ENCODE measurements around the gene PCDHA8.
"Not testable (repeated sequence)": the region's sequence is repeated elsewhere in the genome, so short reads cannot be mapped to it uniquely, and the experiment has no call there.

The PCDHA8 gene

GRCh38 chr5:140806834-140807775, 33.9 kb upstream of the PCDHA8 start, which contains the start of gene PCDHA4:
Gene PCDHA4 (plus strand): TSS chr5:140807068.
- Histone ChIP-seq H3K27ac (ENCODE audit: low read depth, low read length, severe bottlenecking) (peak within 1 kb of the TSS; percentile 43), H3K4me3 (ENCODE audit: extremely low read depth, insufficient read depth, low read length, poor library complexity, severe bottlenecking) (peak within 1 kb of the TSS; percentile 64), H3K4me1 (ENCODE audit: control insufficient read depth, insufficient read depth, low read length, poor library complexity, severe bottlenecking) (no peaks in the 10 kb centered on the region), H3K36me3 (ENCODE audit: control insufficient read depth, insufficient read depth, low read length) (no peaks in the 10 kb centered on the region), H3K9me3 (ENCODE audit: control insufficient read depth, low read length) (no peaks in the 10 kb centered on the region)
- 9 to 12% methylated on average over 17 to 23 of the region's 47 CpGs for WGBS, 2 experiments (ENCODE audit: insufficient coverage in 2 of 2)

- H3K4me3 ChIP-seq (ENCODE audit: extremely low read depth, insufficient read depth, low read length, poor library complexity, severe bottlenecking); H3K27ac ChIP-seq (ENCODE audit: low read depth, low read length, severe bottlenecking): not testable (repeated sequence)
- WGBS, 2 experiments (ENCODE audit: insufficient coverage in 2 of 2), result 96 to 97% methylated on average over 53 to 62 of the region's 62 CpGs
Observed at GRCh38 chr5:140808241-140808888, 32.6 kb upstream of the PCDHA8 start.

DNA sequence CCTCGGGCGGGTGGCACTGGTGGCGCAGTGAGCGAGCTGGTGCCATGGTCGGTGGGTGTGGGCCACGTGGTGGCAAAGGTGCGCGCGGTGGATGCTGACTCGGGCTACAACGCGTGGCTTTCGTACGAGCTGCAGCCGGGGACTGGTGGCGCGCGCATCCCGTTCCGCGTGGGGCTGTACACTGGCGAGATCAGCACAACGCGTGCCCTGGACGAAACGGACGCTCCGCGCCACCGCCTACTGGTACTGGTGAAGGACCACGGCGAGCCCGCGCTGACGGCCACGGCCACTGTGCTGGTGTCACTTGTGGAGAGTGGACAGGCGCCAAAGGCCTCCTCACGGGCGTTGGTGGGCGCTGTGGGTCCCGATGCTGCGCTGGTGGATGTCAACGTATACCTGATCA, 32.1 kb upstream of the PCDHA8 start:
- 95 to 97% methylated on average over 43 of the region's 43 CpGs for WGBS, 2 experiments (ENCODE audit: insufficient coverage in 2 of 2)
- Histone ChIP-seq H3K9me3 (ENCODE audit: control insufficient read depth, low read length) (no peaks in the 10 kb centered on the region), H3K4me3 (ENCODE audit: extremely low read depth, insufficient read depth, low read length, poor library complexity, severe bottlenecking) (no peak overlapping the region), H3K36me3 (ENCODE audit: control insufficient read depth, insufficient read depth, low read length) (no peaks in the 10 kb centered on the region), H3K4me1 (ENCODE audit: control insufficient read depth, insufficient read depth, low read length, poor library complexity, severe bottlenecking) (no peaks in the 10 kb centered on the region), H3K27ac (ENCODE audit: low read depth, low read length, severe bottlenecking) (no peak overlapping the region)

More at GRCh38 chr5:140808241-140808888, 32.6 kb upstream of the PCDHA8 start:
- H3K4me1 ChIP-seq (ENCODE audit: control insufficient read depth, insufficient read depth, low read length, poor library complexity, severe bottlenecking); H3K36me3 ChIP-seq (ENCODE audit: control insufficient read depth, insufficient read depth, low read length); H3K9me3 ChIP-seq (ENCODE audit: control insufficient read depth, low read length): not testable (repeated sequence)

GRCh38 chr5:140821375-140822280, 19.4 kb upstream of the PCDHA8 start, which contains the start of gene PCDHA5:
Gene PCDHA5 (plus strand): TSS chr5:140821613.
- no peaks in the 10 kb centered on the region for H3K9me3 ChIP-seq (ENCODE audit: control insufficient read depth, low read length)
- H3K27ac ChIP-seq (ENCODE audit: low read depth, low read length, severe bottlenecking), result no peak within 1 kb of the TSS
- H3K4me3 ChIP-seq (ENCODE audit: extremely low read depth, insufficient read depth, low read length, poor library complexity, severe bottlenecking), result no peak within 1 kb of the TSS
- no peaks in the 10 kb centered on the region for H3K36me3 ChIP-seq (ENCODE audit: control insufficient read depth, insufficient read depth, low read length)
- H3K4me1 ChIP-seq (ENCODE audit: control insufficient read depth, insufficient read depth, low read length, poor library complexity, severe bottlenecking), result no peaks in the 10 kb centered on the region
- 93 to 94% methylated on average over 35 to 36 of the region's 39 CpGs for WGBS, 2 experiments (ENCODE audit: insufficient coverage in 2 of 2)

DNA sequence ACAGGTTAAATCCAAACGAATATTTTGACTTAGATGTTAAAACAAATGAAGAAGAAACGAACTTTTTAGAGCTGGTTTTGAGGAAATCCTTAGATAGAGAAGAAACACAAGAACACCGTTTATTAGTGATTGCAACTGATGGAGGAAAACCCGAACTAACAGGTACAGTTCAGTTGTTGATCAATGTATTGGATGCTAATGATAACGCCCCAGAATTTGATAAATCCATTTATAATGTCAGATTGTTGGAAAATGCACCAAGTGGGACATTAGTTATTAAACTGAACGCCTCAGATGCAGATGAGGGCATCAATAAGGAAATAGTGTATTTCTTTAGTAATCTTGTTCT, 18.7 kb upstream of the PCDHA8 start:
- Histone ChIP-seq H3K4me3 (ENCODE audit: extremely low read depth, insufficient read depth, low read length, poor library complexity, severe bottlenecking) (no peak overlapping the region), H3K4me1 (ENCODE audit: control insufficient read depth, insufficient read depth, low read length, poor library complexity, severe bottlenecking) (no peaks in the 10 kb centered on the region), H3K9me3 (ENCODE audit: control insufficient read depth, low read length) (no peaks in the 10 kb centered on the region), H3K36me3 (ENCODE audit: control insufficient read depth, insufficient read depth, low read length) (no peaks in the 10 kb centered on the region), H3K27ac (ENCODE audit: low read depth, low read length, severe bottlenecking) (no peak overlapping the region)
- WGBS, 2 experiments (ENCODE audit: insufficient coverage in 2 of 2), result 79 to 86% methylated on average over 6 of the region's 6 CpGs

GRCh38 chr5:140822969-140823368, 18.0 kb upstream of the PCDHA8 start:
- not testable (repeated sequence) for H3K27ac ChIP-seq (ENCODE audit: low read depth, low read length, severe bottlenecking); H3K4me1 ChIP-seq (ENCODE audit: control insufficient read depth, insufficient read depth, low read length, poor library complexity, severe bottlenecking); H3K9me3 ChIP-seq (ENCODE audit: control insufficient read depth, low read length); H3K36me3 ChIP-seq (ENCODE audit: control insufficient read depth, insufficient read depth, low read length); H3K4me3 ChIP-seq (ENCODE audit: extremely low read depth, insufficient read depth, low read length, poor library complexity, severe bottlenecking)
- WGBS, 2 experiments (ENCODE audit: insufficient coverage in 2 of 2), result 95% methylated on average over 32 to 48 of the region's 48 CpGs

DNA sequence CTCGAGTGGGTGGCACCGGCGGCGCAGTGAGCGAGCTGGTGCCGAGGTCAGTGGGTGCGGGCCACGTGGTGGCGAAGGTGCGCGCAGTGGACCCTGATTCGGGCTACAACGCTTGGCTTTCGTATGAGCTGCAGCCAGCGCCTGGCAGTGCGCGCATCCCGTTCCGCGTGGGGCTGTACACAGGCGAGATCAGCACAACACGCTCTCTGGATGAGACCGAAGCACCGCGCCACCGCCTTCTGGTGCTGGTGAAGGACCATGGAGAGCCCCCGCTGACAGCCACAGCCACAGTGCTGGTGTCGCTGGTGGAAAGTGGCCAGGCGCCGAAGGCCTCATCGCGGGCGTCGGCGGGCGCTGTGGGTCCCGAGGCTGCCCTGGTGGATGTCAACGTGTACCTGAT, 17.5 kb upstream of the PCDHA8 start:
- H3K36me3 ChIP-seq (ENCODE audit: control insufficient read depth, insufficient read depth, low read length), result no peaks in the 10 kb centered on the region
- no peaks in the 10 kb centered on the region for H3K9me3 ChIP-seq (ENCODE audit: control insufficient read depth, low read length)
- H3K4me3 ChIP-seq (ENCODE audit: extremely low read depth, insufficient read depth, low read length, poor library complexity, severe bottlenecking), result no peak overlapping the region
- H3K27ac ChIP-seq (ENCODE audit: low read depth, low read length, severe bottlenecking), result no peak overlapping the region
- 97 to 98% methylated on average over 38 of the region's 38 CpGs for WGBS, 2 experiments (ENCODE audit: insufficient coverage in 2 of 2)
- H3K4me1 ChIP-seq (ENCODE audit: control insufficient read depth, insufficient read depth, low read length, poor library complexity, severe bottlenecking), result no peaks in the 10 kb centered on the region

DNA sequence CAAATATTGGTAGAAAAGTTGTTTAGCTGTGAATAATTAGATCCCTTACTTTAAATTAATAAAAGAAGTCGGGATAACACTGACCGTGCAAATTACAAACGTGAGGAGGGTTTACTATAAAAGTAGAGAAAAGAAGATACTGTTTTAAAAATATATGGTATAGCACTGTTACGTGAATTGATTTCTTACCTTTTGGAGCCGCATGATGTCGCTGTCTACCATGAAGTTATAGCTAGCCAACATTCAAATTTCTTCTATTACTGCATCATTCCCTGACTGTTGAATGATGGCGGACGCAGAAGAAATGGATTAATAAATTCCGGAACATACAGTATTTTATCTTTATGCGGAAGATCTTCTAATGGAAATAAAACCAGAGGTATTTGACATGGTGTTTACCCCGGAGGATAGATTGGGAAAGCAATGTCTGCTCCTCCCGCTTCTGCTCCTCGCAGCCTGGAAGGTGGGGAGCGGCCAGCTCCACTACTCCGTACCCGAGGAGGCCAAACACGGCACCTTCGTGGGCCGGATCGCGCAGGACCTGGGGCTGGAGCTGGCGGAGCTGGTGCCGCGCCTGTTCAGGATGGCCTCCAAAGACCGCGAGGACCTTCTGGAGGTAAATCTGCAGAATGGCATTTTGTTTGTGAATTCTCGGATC, 13.2 kb upstream of the PCDHA8 start, which contains the start of gene PCDHA6:
Gene PCDHA6, plus strand, starts transcription at position 257 of the 658 bp plus-strand sequence. Its CDS starts 132 bp downstream, at position 389.
- no peaks in the 10 kb centered on the region for H3K36me3 ChIP-seq (ENCODE audit: control insufficient read depth, insufficient read depth, low read length)
- WGBS, 2 experiments (ENCODE audit: insufficient coverage in 2 of 2), result 96% methylated on average over 19 to 21 of the region's 27 CpGs
- H3K27ac ChIP-seq (ENCODE audit: low read depth, low read length, severe bottlenecking), result no peak within 1 kb of the TSS
- no peaks in the 10 kb centered on the region for H3K4me1 ChIP-seq (ENCODE audit: control insufficient read depth, insufficient read depth, low read length, poor library complexity, severe bottlenecking)
- H3K4me3 ChIP-seq (ENCODE audit: extremely low read depth, insufficient read depth, low read length, poor library complexity, severe bottlenecking), result no peak within 1 kb of the TSS
- H3K9me3 ChIP-seq (ENCODE audit: control insufficient read depth, low read length), result no peaks in the 10 kb centered on the region

DNA sequence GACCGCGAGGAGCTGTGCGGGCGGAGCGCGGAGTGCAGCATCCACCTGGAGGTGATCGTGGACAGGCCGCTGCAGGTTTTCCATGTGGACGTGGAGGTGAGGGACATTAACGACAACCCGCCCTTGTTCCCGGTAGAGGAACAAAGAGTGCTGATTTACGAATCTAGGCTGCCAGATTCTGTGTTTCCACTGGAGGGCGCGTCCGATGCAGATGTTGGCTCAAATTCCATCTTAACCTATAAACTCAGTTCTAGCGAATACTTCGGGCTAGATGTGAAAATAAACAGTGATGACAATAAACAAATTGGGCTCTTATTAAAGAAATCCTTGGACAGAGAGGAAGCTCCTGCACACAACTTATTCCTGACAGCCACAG, 12.6 kb upstream of the PCDHA8 start:
- H3K4me1 ChIP-seq (ENCODE audit: control insufficient read depth, insufficient read depth, low read length, poor library complexity, severe bottlenecking), result no peaks in the 10 kb centered on the region
- no peak overlapping the region for H3K27ac ChIP-seq (ENCODE audit: low read depth, low read length, severe bottlenecking)
- H3K9me3 ChIP-seq (ENCODE audit: control insufficient read depth, low read length), result no peaks in the 10 kb centered on the region
- no peaks in the 10 kb centered on the region for H3K36me3 ChIP-seq (ENCODE audit: control insufficient read depth, insufficient read depth, low read length)
- no peak overlapping the region for H3K4me3 ChIP-seq (ENCODE audit: extremely low read depth, insufficient read depth, low read length, poor library complexity, severe bottlenecking)
- WGBS, 2 experiments (ENCODE audit: insufficient coverage in 2 of 2), result 88 to 94% methylated on average over 6 to 9 of the region's 18 CpGs
